ENCODE results near the gene CBX1. TPM values are rescaled to one million over a fixed set of nuclear protein-coding genes. Genes with fewer than 3 reads are reported as not detected.
A peak's percentile ranks its signal among the peaks of the same experiment; 100 is the strongest.

The CBX1 gene
- total and polyA plus RNA-seq, 2 of the 13 experiments (the other 11 are each of a cell fraction or from before 2014, with no cell fraction given) = 17.8 to 108 TPM

DNA sequence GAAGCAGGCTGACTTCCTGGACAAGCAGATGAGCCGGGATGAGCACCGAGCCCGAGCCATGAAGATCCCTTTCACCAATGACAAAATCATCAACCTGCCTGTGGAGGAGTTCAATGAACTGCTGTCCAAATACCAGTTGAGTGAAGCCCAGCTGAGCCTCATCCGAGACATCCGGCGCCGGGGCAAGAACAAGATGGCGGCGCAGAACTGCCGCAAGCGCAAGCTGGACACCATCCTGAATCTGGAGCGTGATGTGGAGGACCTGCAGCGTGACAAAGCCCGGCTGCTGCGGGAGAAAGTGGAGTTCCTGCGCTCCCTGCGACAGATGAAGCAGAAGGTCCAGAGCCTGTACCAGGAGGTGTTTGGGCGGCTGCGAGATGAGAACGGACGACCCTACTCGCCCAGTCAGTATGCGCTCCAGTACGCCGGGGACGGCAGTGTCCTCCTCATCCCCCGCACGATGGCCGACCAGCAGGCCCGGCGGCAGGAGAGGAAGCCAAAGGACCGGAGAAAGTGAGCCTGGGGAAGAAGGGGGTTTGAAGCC lies 42.1 kb downstream of the CBX1 start:
- Histone ChIP-seq H3K9ac (ENCODE audit: insufficient read depth, low read depth, low read length) (no peak overlapping the region), H3K4me2 (ENCODE audit: low read depth, low read length) (no peak overlapping the region), H3K9me3 (ENCODE audit: low read length) (no peaks in the 10 kb centered on the region), H2AFZ (ENCODE audit: low read length) (no peak overlapping the region), H3K27me3 (ENCODE audit: control insufficient read depth in 1 of 2, insufficient read depth in 2 of 2, low read length in 2 of 2) (no peaks in the 10 kb centered on the region), H3K4me3 (replicated peaks in 1 of 3; ENCODE audit: insufficient read depth in 1 of 3, low read depth in 2 of 3, low read length in 3 of 3) (no peak overlapping the region), H3K36me3 (replicated peaks in 1 of 2; ENCODE audit: control insufficient read depth in 1 of 2, insufficient read depth in 2 of 2, low read length in 2 of 2) (peaks cover 51 to 86% of the 10 kb centered on the region in 2 experiments), H3K27ac (ENCODE audit: extremely low read length, insufficient read depth, low read length) (no peak overlapping the region), H4K20me1 (ENCODE audit: insufficient read depth, low read length) (peaks cover 11% of the 10 kb centered on the region), H3K4me1 (ENCODE audit: insufficient read depth, low read length) (peaks cover 17% of the 10 kb centered on the region), H3K79me2 (ENCODE audit: insufficient read depth, low read length) (peaks cover under 1% of the 10 kb centered on the region)
- WGBS (ENCODE audit: low lambda C conversion rate) = 99% methylated on average over 32 of the region's 32 CpGs
- no peak for FAIRE-seq
- no peak for DNase-seq (ENCODE audit: low spot score)
- intact Hi-C loops (cut with micrococcal nuclease; ENCODE audit: unreplicated experiment) (no loop called here), in situ Hi-C loops (cut with HindIII; ENCODE audit: extremely low pct_ligation_motif_present, low pct_unique_long_range_greater_than_20kb) (no loop called here)
- POLR2A ChIA-PET = interaction anchor here (1.2 to 3.4 kb wide), 3 partner anchors 9 to 13 kb away, joined by 5 to 29 read pairs (median 7); partner anchors contain the start of gene NFE2L1
- no TSS peak for BruUV-seq (replicated peaks)
- no peak for TF ChIP-seq ZNF33B (CRISPR knock-in tag; IDR thresholded peaks at IDR 0.05)
- peak; percentile 82 for TF ChIP-seq AGO2 (optimal IDR thresholded peaks at IDR 0.05; ENCODE audit: low read depth, low read length)
- TF ChIP-seq ZC3H13 (CRISPR knock-in tag; IDR thresholded peaks at IDR 0.05) = 0 out of 2 replicates have a peak, but pooled peaks have one; percentile 30
- TF ChIP-seq ZFP82 (CRISPR knock-in tag; IDR thresholded peaks at IDR 0.05; ENCODE audit: borderline replicate concordance) = no peak
- TF ChIP-seq, protein P1, sequence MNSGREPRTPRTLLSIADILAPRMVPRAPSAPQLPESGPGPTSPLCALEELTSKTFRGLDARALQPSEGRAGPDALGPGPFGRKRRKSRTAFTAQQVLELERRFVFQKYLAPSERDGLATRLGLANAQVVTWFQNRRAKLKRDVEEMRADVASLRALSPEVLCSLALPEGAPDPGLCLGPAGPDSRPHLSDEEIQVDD (CRISPR knock-in tag; IDR thresholded peaks at IDR 0.05; ENCODE audit: borderline replicate concordance) = no peak
- TF ChIP-seq NFKB2 (CRISPR knock-in tag; IDR thresholded peaks at IDR 0.05; ENCODE audit: borderline replicate concordance) = peak; percentile 29; the same call in 1 of the 2 replicates
- TF ChIP-seq, protein P2, sequence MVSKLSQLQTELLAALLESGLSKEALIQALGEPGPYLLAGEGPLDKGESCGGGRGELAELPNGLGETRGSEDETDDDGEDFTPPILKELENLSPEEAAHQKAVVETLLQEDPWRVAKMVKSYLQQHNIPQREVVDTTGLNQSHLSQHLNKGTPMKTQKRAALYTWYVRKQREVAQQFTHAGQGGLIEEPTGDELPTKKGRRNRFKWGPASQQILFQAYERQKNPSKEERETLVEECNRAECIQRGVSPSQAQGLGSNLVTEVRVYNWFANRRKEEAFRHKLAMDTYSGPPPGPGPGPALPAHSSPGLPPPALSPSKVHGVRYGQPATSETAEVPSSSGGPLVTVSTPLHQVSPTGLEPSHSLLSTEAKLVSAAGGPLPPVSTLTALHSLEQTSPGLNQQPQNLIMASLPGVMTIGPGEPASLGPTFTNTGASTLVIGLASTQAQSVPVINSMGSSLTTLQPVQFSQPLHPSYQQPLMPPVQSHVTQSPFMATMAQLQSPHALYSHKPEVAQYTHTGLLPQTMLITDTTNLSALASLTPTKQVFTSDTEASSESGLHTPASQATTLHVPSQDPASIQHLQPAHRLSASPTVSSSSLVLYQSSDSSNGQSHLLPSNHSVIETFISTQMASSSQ (IDR thresholded peaks at IDR 0.05; ENCODE audit: low read depth) = no peak
- TF ChIP-seq, protein P2 (CRISPR knock-in tag; IDR thresholded peaks at IDR 0.05; ENCODE audit: borderline replicate concordance) = no peak
- no peak for TF ChIP-seq ZBTB21 (CRISPR knock-in tag; IDR thresholded peaks at IDR 0.05)
- TF ChIP-seq ZNF331 (CRISPR knock-in tag; IDR thresholded peaks at IDR 0.05) = no peak
- TF ChIP-seq, protein P3, sequence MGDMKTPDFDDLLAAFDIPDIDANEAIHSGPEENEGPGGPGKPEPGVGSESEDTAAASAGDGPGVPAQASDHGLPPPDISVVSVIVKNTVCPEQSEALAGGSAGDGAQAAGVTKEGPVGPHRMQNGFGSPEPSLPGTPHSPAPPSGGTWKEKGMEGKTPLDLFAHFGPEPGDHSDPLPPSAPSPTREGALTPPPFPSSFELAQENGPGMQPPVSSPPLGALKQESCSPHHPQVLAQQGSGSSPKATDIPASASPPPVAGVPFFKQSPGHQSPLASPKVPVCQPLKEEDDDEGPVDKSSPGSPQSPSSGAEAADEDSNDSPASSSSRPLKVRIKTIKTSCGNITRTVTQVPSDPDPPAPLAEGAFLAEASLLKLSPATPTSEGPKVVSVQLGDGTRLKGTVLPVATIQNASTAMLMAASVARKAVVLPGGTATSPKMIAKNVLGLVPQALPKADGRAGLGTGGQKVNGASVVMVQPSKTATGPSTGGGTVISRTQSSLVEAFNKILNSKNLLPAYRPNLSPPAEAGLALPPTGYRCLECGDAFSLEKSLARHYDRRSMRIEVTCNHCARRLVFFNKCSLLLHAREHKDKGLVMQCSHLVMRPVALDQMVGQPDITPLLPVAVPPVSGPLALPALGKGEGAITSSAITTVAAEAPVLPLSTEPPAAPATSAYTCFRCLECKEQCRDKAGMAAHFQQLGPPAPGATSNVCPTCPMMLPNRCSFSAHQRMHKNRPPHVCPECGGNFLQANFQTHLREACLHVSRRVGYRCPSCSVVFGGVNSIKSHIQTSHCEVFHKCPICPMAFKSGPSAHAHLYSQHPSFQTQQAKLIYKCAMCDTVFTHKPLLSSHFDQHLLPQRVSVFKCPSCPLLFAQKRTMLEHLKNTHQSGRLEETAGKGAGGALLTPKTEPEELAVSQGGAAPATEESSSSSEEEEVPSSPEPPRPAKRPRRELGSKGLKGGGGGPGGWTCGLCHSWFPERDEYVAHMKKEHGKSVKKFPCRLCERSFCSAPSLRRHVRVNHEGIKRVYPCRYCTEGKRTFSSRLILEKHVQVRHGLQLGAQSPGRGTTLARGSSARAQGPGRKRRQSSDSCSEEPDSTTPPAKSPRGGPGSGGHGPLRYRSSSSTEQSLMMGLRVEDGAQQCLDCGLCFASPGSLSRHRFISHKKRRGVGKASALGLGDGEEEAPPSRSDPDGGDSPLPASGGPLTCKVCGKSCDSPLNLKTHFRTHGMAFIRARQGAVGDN (CRISPR knock-in tag; IDR thresholded peaks at IDR 0.05) = 0 out of 2 replicates have a peak, but pooled peaks have one; percentile 14
- no peak for ATAC-seq
- CTCF ChIA-PET (ENCODE audit: low intra/inter-chr PET ratio, low total read pairs) = no interaction called here
